ENCODE measurements around the gene TRAF3. TPM values are rescaled to one million over a fixed set of nuclear protein-coding genes. Genes with fewer than 3 reads are reported as not detected.
A peak's percentile ranks its signal among the peaks of the same experiment; 100 is the strongest.
"Not testable (repeated sequence)": the region's sequence is repeated elsewhere in the genome, so short reads cannot be mapped to it uniquely, and the experiment has no call there.

Gene TRAF3
- total RNA-seq, 1 donor from 2014 or later, result 19.7 TPM

- TF ChIP-seq CTCF (IDR thresholded peaks at IDR 0.05), result no peak
- Histone ChIP-seq H3K9me3 (no peaks in the 10 kb centered on the region), H3K27me3 (ENCODE audit: low read depth) (no peaks in the 10 kb centered on the region), H3K4me3 (no peak overlapping the region), H3K4me1 (no peaks in the 10 kb centered on the region), H3K36me3 (no peaks in the 10 kb centered on the region), H3K27ac (no peak overlapping the region)
- ATAC-seq (peak; percentile 11 to 46), DNase-seq (no peak)
- intact Hi-C loops (cut with DNase I), result no loop called here
Measured at GRCh38 chr14:102819747-102820330, 42.6 kb downstream of the TRAF3 start.

GRCh38 chr14:102821252-102821651 lies 44.0 kb downstream of the TRAF3 start:
- Histone ChIP-seq H3K27me3 (ENCODE audit: low read depth) (no peaks in the 10 kb centered on the region), H3K27ac (no peak overlapping the region), H3K9me3 (no peaks in the 10 kb centered on the region), H3K4me3 (no peak overlapping the region), H3K36me3 (no peaks in the 10 kb centered on the region), H3K4me1 (no peaks in the 10 kb centered on the region)
- intact Hi-C loops (cut with DNase I), result no loop called here
- DNase-seq (no peak), ATAC-seq (no peak)
- TF ChIP-seq CTCF (IDR thresholded peaks at IDR 0.05), result no peak

GRCh38 chr14:102822311-102822863 lies 45.1 kb downstream of the TRAF3 start:
- Histone ChIP-seq H3K4me1 (no peaks in the 10 kb centered on the region), H3K36me3 (no peaks in the 10 kb centered on the region), H3K27me3 (ENCODE audit: low read depth) (no peaks in the 10 kb centered on the region), H3K27ac (no peak overlapping the region), H3K4me3 (no peak overlapping the region), H3K9me3 (no peaks in the 10 kb centered on the region)
- intact Hi-C loops (cut with DNase I), result no loop called here
- ATAC-seq (no peak), DNase-seq (no peak)
- no peak for TF ChIP-seq CTCF (IDR thresholded peaks at IDR 0.05)

- ATAC-seq; DNase-seq; intact Hi-C loops (cut with DNase I); H3K4me3 ChIP-seq; H3K27me3 ChIP-seq (ENCODE audit: low read depth); H3K4me1 ChIP-seq; H3K9me3 ChIP-seq; H3K27ac ChIP-seq; H3K36me3 ChIP-seq: not testable (repeated sequence)
Measured at GRCh38 chr14:102822887-102823286, 45.6 kb downstream of the TRAF3 start.

- Histone ChIP-seq H3K4me1 (no peaks in the 10 kb centered on the region), H3K9me3 (no peaks in the 10 kb centered on the region), H3K27me3 (ENCODE audit: low read depth) (no peaks in the 10 kb centered on the region), H3K36me3 (no peaks in the 10 kb centered on the region), H3K27ac (no peak overlapping the region), H3K4me3 (no peak overlapping the region)
- DNase-seq, result no peak
- ATAC-seq, result no peak
- intact Hi-C loops (cut with DNase I), result no loop called here
- TF ChIP-seq CTCF (IDR thresholded peaks at IDR 0.05), result no peak
Measured at GRCh38 chr14:102823546-102823945, 46.3 kb downstream of the TRAF3 start.

GRCh38 chr14:102824832-102825231 lies 47.6 kb downstream of the TRAF3 start:
- no peaks in the 10 kb centered on the region for H3K9me3 ChIP-seq
- no peaks in the 10 kb centered on the region for H3K36me3 ChIP-seq
- no peaks in the 10 kb centered on the region for H3K4me1 ChIP-seq
- H3K27me3 ChIP-seq (ENCODE audit: low read depth), result no peaks in the 10 kb centered on the region
- H3K4me3 ChIP-seq, result no peak overlapping the region
- H3K27ac ChIP-seq, result no peak overlapping the region
- no peak for DNase-seq
- peak in 1 of 2 donors; percentile 26 for ATAC-seq
- no peak for TF ChIP-seq CTCF (IDR thresholded peaks at IDR 0.05)
- intact Hi-C loops (cut with DNase I), result no loop called here

All from lower lobe of right lung (tissue), 2 donors.